ENCODE measurements around the gene WDR82.

The WDR82 gene

DNA sequence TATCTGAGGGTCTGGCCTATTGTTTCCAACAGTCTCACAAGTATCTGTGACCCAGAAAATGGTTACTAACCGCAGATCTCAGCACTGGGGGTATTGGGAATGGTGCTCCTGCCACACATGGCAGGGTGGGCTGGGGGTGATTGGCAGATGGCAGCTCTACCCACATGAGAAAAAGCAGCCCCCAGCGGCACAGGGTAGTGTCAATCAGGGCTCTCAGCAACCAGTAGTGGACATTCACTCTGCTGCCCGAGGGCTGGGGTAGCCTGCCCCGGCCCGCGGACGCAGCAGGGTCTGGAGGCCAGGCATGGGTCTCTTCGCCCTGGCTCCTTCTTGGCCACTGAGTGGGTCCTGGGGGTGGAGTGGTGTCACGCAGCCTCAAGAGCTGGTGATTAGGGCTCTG lies 46.2 kb upstream of the WDR82 start:
- H3K79me2 ChIP-seq (ENCODE audit: insufficient read depth, low read depth): no peaks in the 10 kb centered on the region
- no peak overlapping the region for H3K27ac ChIP-seq
- TF ChIP-seq, protein P1, sequence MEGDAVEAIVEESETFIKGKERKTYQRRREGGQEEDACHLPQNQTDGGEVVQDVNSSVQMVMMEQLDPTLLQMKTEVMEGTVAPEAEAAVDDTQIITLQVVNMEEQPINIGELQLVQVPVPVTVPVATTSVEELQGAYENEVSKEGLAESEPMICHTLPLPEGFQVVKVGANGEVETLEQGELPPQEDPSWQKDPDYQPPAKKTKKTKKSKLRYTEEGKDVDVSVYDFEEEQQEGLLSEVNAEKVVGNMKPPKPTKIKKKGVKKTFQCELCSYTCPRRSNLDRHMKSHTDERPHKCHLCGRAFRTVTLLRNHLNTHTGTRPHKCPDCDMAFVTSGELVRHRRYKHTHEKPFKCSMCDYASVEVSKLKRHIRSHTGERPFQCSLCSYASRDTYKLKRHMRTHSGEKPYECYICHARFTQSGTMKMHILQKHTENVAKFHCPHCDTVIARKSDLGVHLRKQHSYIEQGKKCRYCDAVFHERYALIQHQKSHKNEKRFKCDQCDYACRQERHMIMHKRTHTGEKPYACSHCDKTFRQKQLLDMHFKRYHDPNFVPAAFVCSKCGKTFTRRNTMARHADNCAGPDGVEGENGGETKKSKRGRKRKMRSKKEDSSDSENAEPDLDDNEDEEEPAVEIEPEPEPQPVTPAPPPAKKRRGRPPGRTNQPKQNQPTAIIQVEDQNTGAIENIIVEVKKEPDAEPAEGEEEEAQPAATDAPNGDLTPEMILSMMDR (conservative IDR thresholded peaks at IDR 0.05; ENCODE audit: low read depth, low read length): no peak
- no peaks in the 10 kb centered on the region for H3K36me3 ChIP-seq (ENCODE audit: insufficient read depth)
- H3K4me1 ChIP-seq (ENCODE audit: low read depth, poor library complexity, severe bottlenecking): no peaks in the 10 kb centered on the region
- no peak overlapping the region for H3K4me2 ChIP-seq
- H3K27me3 ChIP-seq (ENCODE audit: insufficient read depth, low read depth): no peaks in the 10 kb centered on the region
- no peak overlapping the region for H2AFZ ChIP-seq (ENCODE audit: low read depth)
- no peak overlapping the region for H3K4me3 ChIP-seq (IDR thresholded peaks at IDR 0.05; ENCODE audit: insufficient read depth, low read depth, low read length)
- H3K9ac ChIP-seq: no peak overlapping the region
- no peaks in the 10 kb centered on the region for H4K20me1 ChIP-seq (ENCODE audit: insufficient read depth)

DNA sequence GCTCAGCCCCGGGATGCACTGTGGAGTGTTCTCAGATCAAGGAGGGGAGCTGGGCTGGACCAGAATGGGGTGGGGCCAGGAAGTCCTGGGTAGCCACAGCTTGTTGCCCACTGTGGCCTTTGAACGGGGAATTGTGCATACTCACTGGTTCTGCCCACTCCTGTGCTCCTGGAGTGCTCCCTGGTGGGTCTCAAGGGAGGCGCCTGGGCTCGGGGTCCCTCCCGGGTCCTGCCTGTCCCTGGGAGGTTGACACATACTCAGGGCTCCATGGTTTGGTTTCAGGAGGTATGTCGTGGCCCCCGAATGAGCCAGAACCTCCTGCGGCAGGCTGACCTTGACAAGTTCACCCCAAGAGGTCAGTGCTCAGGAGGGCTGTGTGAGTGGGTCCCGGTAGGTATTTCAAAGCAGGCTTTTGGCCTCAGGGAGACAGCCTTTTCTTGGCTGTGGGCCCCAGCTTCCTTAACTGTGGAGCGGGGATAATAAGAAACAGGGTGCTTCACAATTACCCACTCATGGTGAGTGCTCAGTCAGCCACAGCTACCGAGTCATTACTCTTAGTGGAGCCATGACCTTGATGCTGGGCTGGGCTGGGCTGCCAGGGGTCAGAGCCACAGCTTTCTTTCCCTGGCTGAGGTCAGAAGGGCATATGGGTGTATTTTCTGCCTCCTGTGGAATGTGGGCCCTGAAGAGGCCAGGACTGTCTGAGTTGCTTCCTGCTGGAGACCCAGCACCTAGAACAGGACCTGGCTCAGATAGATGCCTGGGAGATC lies 45.3 kb upstream of the WDR82 start:
- Histone ChIP-seq H3K36me3 (ENCODE audit: insufficient read depth) (no peaks in the 10 kb centered on the region), H3K4me3 (IDR thresholded peaks at IDR 0.05; ENCODE audit: insufficient read depth, low read depth, low read length) (no peak overlapping the region), H2AFZ (ENCODE audit: low read depth) (no peak overlapping the region), H3K9ac (no peak overlapping the region), H3K27me3 (ENCODE audit: insufficient read depth, low read depth) (no peaks in the 10 kb centered on the region), H3K27ac (no peak overlapping the region), H4K20me1 (ENCODE audit: insufficient read depth) (no peaks in the 10 kb centered on the region), H3K79me2 (ENCODE audit: insufficient read depth, low read depth) (no peaks in the 10 kb centered on the region), H3K4me1 (ENCODE audit: low read depth, poor library complexity, severe bottlenecking) (no peaks in the 10 kb centered on the region), H3K4me2 (no peak overlapping the region)
- TF ChIP-seq, protein P1 (conservative IDR thresholded peaks at IDR 0.05; ENCODE audit: low read depth, low read length): no peak

DNA sequence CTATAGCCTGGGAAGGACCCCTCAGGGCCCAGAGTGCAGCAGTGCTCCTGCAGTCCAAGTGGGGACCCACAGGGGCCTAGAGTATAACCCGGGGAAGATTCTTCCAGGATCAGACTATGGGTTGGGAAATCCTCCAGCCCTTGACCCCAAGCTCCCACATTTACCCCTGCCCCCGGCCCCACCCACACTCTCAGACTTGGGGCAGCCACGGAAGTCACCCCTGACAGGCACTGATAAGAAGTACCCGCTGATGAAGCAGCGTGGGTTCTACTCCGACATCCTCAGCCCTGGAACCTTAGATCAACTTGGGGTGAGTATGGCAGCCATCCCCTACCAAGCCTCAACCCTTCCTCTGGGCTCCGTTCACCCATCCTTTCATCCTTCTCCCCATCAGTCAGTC lies 44.0 kb upstream of the WDR82 start:
- Histone ChIP-seq H3K27me3 (ENCODE audit: insufficient read depth, low read depth) (no peaks in the 10 kb centered on the region), H3K4me3 (IDR thresholded peaks at IDR 0.05; ENCODE audit: insufficient read depth, low read depth, low read length) (no peak overlapping the region), H3K79me2 (ENCODE audit: insufficient read depth, low read depth) (no peaks in the 10 kb centered on the region), H3K36me3 (ENCODE audit: insufficient read depth) (no peaks in the 10 kb centered on the region), H3K9ac (no peak overlapping the region), H3K4me2 (no peak overlapping the region), H2AFZ (ENCODE audit: low read depth) (no peak overlapping the region), H3K4me1 (ENCODE audit: low read depth, poor library complexity, severe bottlenecking) (no peaks in the 10 kb centered on the region), H3K27ac (no peak overlapping the region), H4K20me1 (ENCODE audit: insufficient read depth) (no peaks in the 10 kb centered on the region)
- TF ChIP-seq, protein P1 (conservative IDR thresholded peaks at IDR 0.05; ENCODE audit: low read depth, low read length): no peak

DNA sequence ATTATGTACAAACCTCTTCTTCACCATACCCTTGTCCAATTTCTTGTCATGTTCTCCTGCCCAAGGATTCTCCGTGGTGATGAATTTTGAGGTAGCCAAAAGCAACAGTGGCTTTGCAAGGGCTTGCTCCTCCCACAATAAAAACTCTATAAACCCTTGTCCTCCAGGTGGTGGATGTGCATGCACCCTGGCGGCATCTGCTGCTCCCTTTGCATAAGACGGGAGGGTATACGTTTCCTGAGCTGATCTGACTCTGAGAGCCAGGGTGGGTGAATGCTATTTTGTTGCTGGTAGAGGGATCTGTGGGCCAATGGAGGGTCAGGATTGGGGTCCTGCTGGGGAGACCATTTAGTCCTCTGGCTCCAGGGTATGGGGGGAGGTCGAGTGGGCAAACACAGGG lies 43.0 kb upstream of the WDR82 start:
- Histone ChIP-seq H3K79me2 (ENCODE audit: insufficient read depth, low read depth) (no peaks in the 10 kb centered on the region), H3K4me1 (ENCODE audit: low read depth, poor library complexity, severe bottlenecking) (peaks cover 7% of the 10 kb centered on the region), H3K27ac (no peak overlapping the region), H3K27me3 (ENCODE audit: insufficient read depth, low read depth) (no peaks in the 10 kb centered on the region), H3K36me3 (ENCODE audit: insufficient read depth) (no peaks in the 10 kb centered on the region), H3K9ac (no peak overlapping the region), H2AFZ (ENCODE audit: low read depth) (no peak overlapping the region), H3K4me2 (no peak overlapping the region), H3K4me3 (IDR thresholded peaks at IDR 0.05; ENCODE audit: insufficient read depth, low read depth, low read length) (no peak overlapping the region), H4K20me1 (ENCODE audit: insufficient read depth) (no peaks in the 10 kb centered on the region)
- TF ChIP-seq, protein P1 (conservative IDR thresholded peaks at IDR 0.05; ENCODE audit: low read depth, low read length): no peak

Data from KMS-11 (cell line).